HEK293 (cell line): ENCODE data around the gene EPSTI1.

Experiments
- CTCF ChIA-PET: fragments of 350-600 bp; formaldehyde crosslinking; extraction: SDS; loops from one replicate; lab custom pipeline; 2021; ENCODE audit warnings: antibody characterized with exemption; lab: Yijun Ruan, JAX
- POLR2A ChIA-PET: fragments of 300-600 bp; formaldehyde crosslinking; extraction: SDS; loops from one replicate; lab custom pipeline; 2020; ENCODE audit warnings: antibody characterized with exemption, inconsistent platforms; lab: Yijun Ruan, JAX
- H3K27ac ChIP-seq: fragments of 200-500 bp; sonication (Bioruptor generic); 2 replicates; pipeline ENCODE4 v1.5.1; 2014; ENCODE audit warnings: low read depth, low read length, control low read depth, inconsistent platforms; ENCODE audit errors: extremely low read depth
- H3K36me3 ChIP-seq, 2 experiments: fragments of 200-500 bp in 1 of 2; sonication (Bioruptor generic) in 1 of 2; 1 replicate in 1 of 2; 2 replicates in 1 of 2; pipeline ENCODE4 v1.5.1; 2014 to 2017; ENCODE audit warnings: inconsistent platforms in 2 of 2, low read length in 2 of 2; ENCODE audit not compliant: control insufficient read depth in 2 of 2, insufficient read depth in 1 of 2
- H3K4me1 ChIP-seq: fragments of 200-500 bp; sonication (Bioruptor generic); 2 replicates; pipeline ENCODE4 v1.5.1; 2014; ENCODE audit warnings: mild to moderate bottlenecking, low read length, inconsistent platforms; ENCODE audit not compliant: control insufficient read depth, insufficient read depth
- H3K4me3 ChIP-seq: 2 replicates; pipeline ENCODE4 v1.5.1; 2011; ENCODE audit warnings: low read depth, mild to moderate bottlenecking, control low read depth, low read length, moderate library complexity
- H3K9me3 ChIP-seq: fragments of 200-500 bp; sonication (Bioruptor generic); 2 replicates; pipeline ENCODE4 v1.5.1; 2014; ENCODE audit warnings: low read depth, low read length, inconsistent platforms; ENCODE audit not compliant: control insufficient read depth, insufficient read depth
- CTCF ChIP-seq: fragments of 450-650 bp; formaldehyde crosslinking; IDR thresholded peaks from 2 replicates; pipeline ENCODE4 v1.5.1; 2016; ENCODE audit warnings: missing biosample characterization, missing genetic modification characterization
- GLI2 ChIP-seq: fragments of 450-650 bp; formaldehyde crosslinking; IDR thresholded peaks from 2 replicates; pipeline ENCODE4; 2017; ENCODE audit warnings: missing biosample characterization, missing genetic modification characterization, low read depth, borderline replicate concordance
- HOXA7 ChIP-seq: sonication (generic); formaldehyde crosslinking; IDR thresholded peaks from 2 replicates; pipeline ENCODE4 v1.8.1; 2022; ENCODE audit warnings: missing genetic modification reagents, borderline replicate concordance
- IKZF3 ChIP-seq: fragments of 450-650 bp; IDR thresholded peaks from 2 replicates; pipeline ENCODE4 v1.5.0; 2018; ENCODE audit warnings: missing biosample characterization, mild to moderate bottlenecking, missing genetic modification characterization, moderate library complexity
- KLF10 ChIP-seq: fragments of 450-650 bp; IDR thresholded peaks from 2 replicates; pipeline ENCODE4 v1.5.1; 2018; ENCODE audit warnings: missing biosample characterization, mild to moderate bottlenecking, missing genetic modification characterization
- KLF16 ChIP-seq: fragments of 450-650 bp; formaldehyde crosslinking; IDR thresholded peaks from 2 replicates; pipeline ENCODE4 v1.5.1; 2017; ENCODE audit warnings: missing biosample characterization, missing genetic modification characterization
- OVOL3 ChIP-seq: fragments of 450-650 bp; formaldehyde crosslinking; IDR thresholded peaks from 2 replicates; pipeline ENCODE4 v1.5.1; 2016; ENCODE audit warnings: missing biosample characterization, missing genetic modification characterization
- RBAK ChIP-seq: fragments of 450-650 bp; formaldehyde crosslinking; IDR thresholded peaks from 2 replicates; pipeline ENCODE4 v1.5.1; 2016; ENCODE audit warnings: missing biosample characterization, missing genetic modification characterization
- SCRT2 ChIP-seq: fragments of 450-650 bp; formaldehyde crosslinking; IDR thresholded peaks from 2 replicates; pipeline ENCODE4 v1.5.1; 2016; ENCODE audit warnings: missing biosample characterization, missing genetic modification characterization
- ZBTB20 ChIP-seq: fragments of 450-650 bp; formaldehyde crosslinking; IDR thresholded peaks from 2 replicates; pipeline ENCODE4 v1.5.1; 2016; ENCODE audit warnings: missing biosample characterization, missing genetic modification characterization
- ZBTB8A ChIP-seq: fragments of 450-650 bp; formaldehyde crosslinking; IDR thresholded peaks from 2 replicates; pipeline ENCODE4 v1.5.1; 2016; ENCODE audit warnings: missing biosample characterization, missing genetic modification characterization
- ZNF140 ChIP-seq: fragments of 450-650 bp; formaldehyde crosslinking; IDR thresholded peaks from 2 replicates; pipeline ENCODE4 v1.5.1; 2016; ENCODE audit warnings: missing biosample characterization, missing genetic modification characterization
- ZNF174 ChIP-seq: fragments of 450-650 bp; formaldehyde crosslinking; IDR thresholded peaks from 2 replicates; pipeline ENCODE4 v1.5.0; 2017; ENCODE audit warnings: missing biosample characterization, mild to moderate bottlenecking, missing genetic modification characterization
- ZNF239 ChIP-seq: fragments of 450-650 bp; formaldehyde crosslinking; IDR thresholded peaks from 2 replicates; pipeline ENCODE4 v1.5.1; 2016; ENCODE audit warnings: missing biosample characterization, missing genetic modification characterization
- ZNF274 ChIP-seq, 2 experiments: fragments of 200-500 bp in 1 of 2; fragments of 450-650 bp in 1 of 2; sonication (Bioruptor generic) in 1 of 2; formaldehyde crosslinking in 1 of 2; IDR thresholded peaks; 2 replicates each; pipeline versions ENCODE4 v1.5.1 to v1.6.1; 2014 to 2016; ENCODE audit warnings: borderline replicate concordance in 1 of 2, inconsistent platforms in 1 of 2, low read length in 1 of 2, missing biosample characterization in 1 of 2, missing genetic modification characterization in 1 of 2
- ZNF280D ChIP-seq: fragments of 450-650 bp; formaldehyde crosslinking; IDR thresholded peaks from 2 replicates; pipeline ENCODE4 v1.5.1; 2016; ENCODE audit warnings: missing biosample characterization, missing genetic modification characterization
- ZNF311 ChIP-seq: fragments of 450-650 bp; formaldehyde crosslinking; IDR thresholded peaks from 2 replicates; pipeline ENCODE4 v1.5.1; 2017; ENCODE audit warnings: missing biosample characterization, missing genetic modification characterization, borderline replicate concordance
- ZNF394 ChIP-seq: fragments of 450-650 bp; formaldehyde crosslinking; IDR thresholded peaks from 2 replicates; pipeline ENCODE4 v1.5.1; 2016; ENCODE audit warnings: missing biosample characterization, missing genetic modification characterization, mild to moderate bottlenecking, moderate library complexity, borderline replicate concordance
- ZNF514 ChIP-seq: fragments of 450-650 bp; formaldehyde crosslinking; IDR thresholded peaks from 2 replicates; pipeline ENCODE4 v1.5.1; 2016; ENCODE audit warnings: missing biosample characterization, missing genetic modification characterization
- ZNF558 ChIP-seq: fragments of 450-650 bp; formaldehyde crosslinking; IDR thresholded peaks from 2 replicates; pipeline ENCODE4 v1.5.1; 2016; ENCODE audit warnings: missing biosample characterization, missing genetic modification characterization
- ZNF580 ChIP-seq: fragments of 450-650 bp; formaldehyde crosslinking; IDR thresholded peaks from 2 replicates; pipeline ENCODE4 v1.5.1; 2016; ENCODE audit warnings: missing biosample characterization, missing genetic modification characterization
- ZNF645 ChIP-seq: fragments of 450-650 bp; formaldehyde crosslinking; IDR thresholded peaks from 2 replicates; pipeline ENCODE4; 2016; ENCODE audit warnings: missing biosample characterization, missing genetic modification characterization
- ZNF664 ChIP-seq: fragments of 450-650 bp; formaldehyde crosslinking; IDR thresholded peaks from 2 replicates; pipeline ENCODE4 v1.5.1; 2016; ENCODE audit warnings: missing biosample characterization, missing genetic modification characterization
- ZNF768 ChIP-seq: fragments of 450-650 bp; formaldehyde crosslinking; IDR thresholded peaks from 2 replicates; pipeline ENCODE4 v1.5.1; 2018; ENCODE audit warnings: missing biosample characterization, mild to moderate bottlenecking, missing genetic modification characterization
- ZNF785 ChIP-seq: fragments of 450-650 bp; formaldehyde crosslinking; IDR thresholded peaks from 2 replicates; pipeline ENCODE4 v1.5.1; 2016; ENCODE audit warnings: missing biosample characterization, missing genetic modification characterization

EPSTI1 gene

GRCh38 chr13:42892760-42893159 is 99.3 kb downstream of the EPSTI1 start:
- CTCF ChIA-PET: no interaction called here
- Histone ChIP-seq H3K36me3 (no peaks in the 10 kb centered on the region), H3K4me3 (no peak overlapping the region), H3K4me1 (peaks cover 2% of the 10 kb centered on the region; the same call in 1 of the 2 replicates), H3K27ac (no peak overlapping the region), H3K9me3 (no peaks in the 10 kb centered on the region)
- POLR2A ChIA-PET: no interaction called here
- no peak for TF ChIP-seq ZBTB8A (tag by site-specific recombination)
- TF ChIP-seq KLF10: no peak
- no peak for TF ChIP-seq HOXA7 (CRISPR knock-in tag)
- TF ChIP-seq ZNF514: no peak
- no peak for TF ChIP-seq ZNF785 (tag by site-specific recombination)
- no peak for TF ChIP-seq ZNF140 (tag by site-specific recombination)

GRCh38 chr13:42891591-42891990 is 100.5 kb downstream of the EPSTI1 start:
- Histone ChIP-seq H3K36me3 (no peaks in the 10 kb centered on the region), H3K4me3 (no peak overlapping the region)
- TF ChIP-seq CTCF (no peak), ZNF311 (tag by site-specific recombination) (no peak), ZNF580 (no peak), ZNF280D (tag by site-specific recombination) (no peak), ZNF768 (no peak), ZNF664 (tag by site-specific recombination) (no peak)
- TF ChIP-seq, all 188 proteins: peak for 0
- H3K9me3 ChIP-seq: no peaks in the 10 kb centered on the region
- H3K4me1 ChIP-seq: peaks cover 2% of the 10 kb centered on the region; the same call in 1 of the 2 replicates
- ChIA-PET CTCF (no interaction called here), POLR2A (no interaction called here)
- H3K27ac ChIP-seq: no peak overlapping the region

GRCh38 chr13:42885325-42885724 is 106.7 kb downstream of the EPSTI1 start:
- POLR2A ChIA-PET: no interaction called here
- H3K4me3 ChIP-seq: no peak overlapping the region
- TF ChIP-seq IKZF3 (tag by site-specific recombination) (no peak), GLI2 (tag by site-specific recombination) (no peak), ZBTB20 (tag by site-specific recombination) (no peak), RBAK (tag by site-specific recombination) (no peak), SCRT2 (no peak), OVOL3 (tag by site-specific recombination) (no peak), ZNF558 (no peak), ZNF174 (tag by site-specific recombination) (no peak), ZNF580 (no peak), KLF10 (no peak), ZNF645 (tag by site-specific recombination) (no peak), ZNF394 (tag by site-specific recombination) (no peak), ZNF664 (tag by site-specific recombination) (no peak), ZNF239 (tag by site-specific recombination) (no peak), KLF16 (tag by site-specific recombination) (no peak), ZNF274 (IDR thresholded peaks at IDR 0.05; ENCODE audit: low read length) (no peak), ZNF274 (tag by site-specific recombination; IDR thresholded peaks at IDR 0.05; ENCODE audit: borderline replicate concordance) (no peak)

More at GRCh38 chr13:42885325-42885724, 106.7 kb downstream of the EPSTI1 start:
- CTCF ChIA-PET: no interaction called here
- Histone ChIP-seq H3K9me3 (no peaks in the 10 kb centered on the region), H3K4me1 (no peaks in the 10 kb centered on the region), H3K27ac (no peak overlapping the region), H3K36me3 (no peaks in the 10 kb centered on the region)
